GM19351 (cell line): Measurements from ENCODE around the gene SYTL2.
"Not testable (repeated sequence)": the region's sequence is repeated elsewhere in the genome, so short reads cannot be mapped to it uniquely, and the experiment has no call there.

Experiments
- ATAC-seq: cut with Tn5 transposase; IDR thresholded peaks from one replicate; pipeline ENCODE4 v1.9.1; 2021; ENCODE audit warnings: mild to moderate bottlenecking, moderate library complexity; ENCODE audit not compliant: unreplicated experiment

Gene SYTL2

DNA sequence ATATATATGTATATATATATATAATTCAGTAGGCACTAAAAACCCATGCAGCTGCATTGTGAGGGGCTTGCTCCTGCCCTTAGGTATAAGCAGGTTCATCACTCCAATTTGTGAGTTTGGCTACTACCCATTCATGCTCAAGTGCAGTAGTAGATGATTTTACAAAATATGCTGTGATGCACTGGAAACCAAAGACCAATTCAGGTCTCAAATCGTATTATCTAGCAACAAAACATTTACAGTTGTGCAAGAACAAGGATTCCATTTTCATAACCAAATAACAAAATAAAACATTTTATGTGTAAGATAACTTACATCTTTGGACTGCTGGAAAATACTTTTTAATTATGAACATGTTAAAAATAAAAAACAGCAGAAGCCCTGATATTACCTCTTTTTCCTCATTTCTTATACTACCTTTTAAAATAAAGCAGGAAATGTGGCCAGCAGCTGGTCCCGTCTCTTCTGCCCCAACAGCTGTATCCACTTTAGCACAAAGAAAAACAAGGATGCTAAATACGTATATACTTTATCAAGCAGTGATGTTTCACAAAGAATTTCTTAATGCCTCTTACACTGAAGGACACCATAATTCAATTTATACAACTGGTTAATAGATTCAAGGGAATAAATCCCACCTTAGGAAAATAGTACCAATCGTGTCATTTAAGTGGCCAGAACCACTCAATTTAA, 148.8 kb downstream of the SYTL2 start:
- ATAC-seq: no peak

DNA sequence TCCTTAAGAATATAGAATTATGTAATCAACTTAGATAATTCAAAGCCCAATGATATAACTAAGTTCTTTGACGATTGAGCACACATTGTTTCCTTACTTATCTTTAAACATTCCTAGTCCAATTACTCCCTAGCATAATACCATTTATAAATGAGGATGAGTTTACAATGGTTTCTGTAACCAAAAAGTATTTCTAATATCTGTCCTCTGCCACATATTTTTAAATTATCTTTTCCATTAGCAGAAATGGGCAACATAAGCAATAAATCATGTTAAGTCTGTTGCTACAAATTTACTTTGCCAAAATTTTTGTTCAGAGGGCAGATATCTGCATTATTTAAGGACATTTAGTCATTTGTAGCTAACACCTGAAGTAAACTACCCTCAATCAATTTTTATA, 152.8 kb downstream of the SYTL2 start:
- no peak for ATAC-seq

DNA sequence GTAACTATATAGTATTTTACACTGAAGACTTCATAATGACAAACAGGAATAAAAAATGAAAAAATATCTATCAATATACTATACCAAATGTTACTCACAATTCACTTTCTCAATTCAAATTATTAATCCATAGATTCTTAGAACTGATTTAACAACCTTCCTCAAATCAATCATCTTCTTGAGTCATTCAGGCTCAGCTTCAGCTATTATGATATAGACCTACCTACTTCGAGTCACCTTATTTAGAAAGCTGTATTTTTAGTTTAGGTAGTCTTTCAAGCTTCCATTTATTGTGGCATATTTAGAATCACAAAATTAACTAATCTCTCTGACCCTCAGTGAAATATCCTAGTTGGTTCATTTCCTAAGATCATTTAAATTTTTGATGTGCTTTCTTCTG, 154.2 kb downstream of the SYTL2 start:
- no peak for ATAC-seq

DNA sequence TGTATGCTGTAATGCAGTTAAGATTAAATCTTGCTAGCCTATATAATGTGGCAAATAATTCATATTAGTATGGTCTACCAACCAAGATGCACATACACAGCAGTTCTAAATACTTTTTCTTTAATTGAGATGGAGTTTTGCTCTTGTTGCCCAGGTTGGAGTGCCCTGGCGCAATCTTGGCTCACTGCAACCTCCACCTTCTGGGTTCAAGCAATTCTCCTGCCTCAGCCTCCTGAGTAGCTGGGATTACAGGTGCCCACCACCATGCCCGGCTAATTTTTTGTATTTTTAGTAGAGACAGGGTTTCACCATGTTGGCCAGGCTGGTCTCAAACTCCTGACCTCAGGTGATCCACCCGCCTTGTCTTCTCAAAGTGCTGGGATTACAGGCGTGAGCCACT, 156.6 kb downstream of the SYTL2 start:
- not testable (repeated sequence) for ATAC-seq

DNA sequence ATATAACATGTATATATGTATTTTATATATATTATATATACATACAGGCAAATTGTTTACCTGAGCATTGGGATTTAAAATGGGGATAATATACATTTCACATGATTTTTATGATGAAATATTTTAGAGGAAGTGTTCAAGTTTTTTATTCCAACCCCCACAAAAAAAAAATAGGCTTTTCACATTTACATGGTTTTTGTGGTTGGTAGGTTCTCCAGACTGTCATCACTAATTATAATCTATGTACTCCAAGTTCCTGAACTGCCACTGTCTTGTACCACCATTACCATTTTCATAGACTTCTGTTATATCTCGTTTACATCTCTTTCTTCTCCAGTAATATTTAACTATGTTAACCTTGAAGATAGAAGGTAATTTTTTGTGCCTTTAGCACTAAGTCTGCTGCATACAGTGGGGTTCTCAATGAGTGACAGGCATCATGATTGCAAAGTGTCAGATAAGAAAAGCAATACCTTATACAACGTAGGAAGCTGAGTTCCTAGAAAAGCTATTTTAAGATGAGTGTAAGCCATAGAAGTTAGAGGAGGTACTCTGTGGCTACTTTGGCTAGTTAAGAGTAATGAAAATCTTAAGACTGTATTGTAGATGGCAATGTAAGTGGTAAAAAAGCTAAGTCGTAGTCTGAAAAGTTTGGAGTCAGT, 158.0 kb downstream of the SYTL2 start:
- ATAC-seq: no peak

DNA sequence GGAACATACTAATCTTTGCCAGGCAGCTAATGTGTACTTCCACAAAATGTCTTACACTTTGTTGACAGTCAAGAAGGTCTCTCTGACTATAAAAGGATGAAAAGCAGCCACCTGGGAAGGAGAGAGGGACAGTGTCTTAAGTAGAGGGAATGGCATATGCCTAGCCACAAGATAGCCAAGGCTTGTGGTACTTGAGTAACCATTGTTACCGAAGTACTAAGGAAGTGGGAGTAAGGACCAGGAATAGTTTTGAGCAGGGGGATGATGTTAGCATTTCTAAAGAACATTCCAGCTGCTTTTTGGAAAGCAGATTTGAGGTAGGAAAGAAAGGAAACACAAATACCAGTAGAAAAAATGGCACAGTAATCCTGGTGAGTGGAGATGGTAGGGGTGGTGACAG, 159.8 kb downstream of the SYTL2 start:
- no peak for ATAC-seq

DNA sequence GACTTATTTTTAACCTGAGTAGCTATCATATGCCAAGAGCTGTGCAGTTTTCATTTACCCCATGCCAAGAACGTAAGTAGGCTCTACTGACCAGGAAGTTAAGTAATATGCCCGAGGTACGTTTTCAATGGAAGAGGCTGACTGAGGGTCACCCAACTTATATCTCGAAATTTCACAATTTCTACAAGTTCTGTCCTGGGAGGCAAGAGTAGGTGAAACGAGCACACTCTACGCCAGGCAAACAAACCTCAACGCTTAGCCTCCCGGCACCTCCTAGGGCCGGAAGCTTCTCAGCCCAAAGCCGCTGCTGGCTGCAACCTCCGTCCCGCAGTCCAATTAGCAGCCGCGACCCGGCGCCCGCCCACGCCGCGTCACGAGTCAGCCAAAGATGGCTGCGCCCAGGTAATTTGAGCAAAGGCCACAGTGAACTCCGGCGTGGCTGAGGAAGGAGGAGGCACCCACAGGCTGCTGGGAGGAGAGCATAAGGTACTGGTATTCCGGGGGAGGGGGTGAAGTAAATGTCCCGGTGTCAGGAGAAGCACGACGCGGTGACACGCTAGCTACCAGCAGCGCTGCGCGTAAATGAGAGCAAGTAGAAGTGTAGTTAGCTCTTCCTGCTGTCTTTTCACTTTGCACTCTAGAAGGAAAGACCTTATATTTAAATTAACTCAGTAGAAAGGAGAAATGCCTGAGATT, 163.2 kb downstream of the SYTL2 start, which contains the start of gene TMEM126A:
TMEM126A (plus strand) TSS at position 364 of the 696 bp plus-strand sequence. CDS start 2,289 bp downstream, outside the sequence.
- ATAC-seq: peak; percentile 98

DNA sequence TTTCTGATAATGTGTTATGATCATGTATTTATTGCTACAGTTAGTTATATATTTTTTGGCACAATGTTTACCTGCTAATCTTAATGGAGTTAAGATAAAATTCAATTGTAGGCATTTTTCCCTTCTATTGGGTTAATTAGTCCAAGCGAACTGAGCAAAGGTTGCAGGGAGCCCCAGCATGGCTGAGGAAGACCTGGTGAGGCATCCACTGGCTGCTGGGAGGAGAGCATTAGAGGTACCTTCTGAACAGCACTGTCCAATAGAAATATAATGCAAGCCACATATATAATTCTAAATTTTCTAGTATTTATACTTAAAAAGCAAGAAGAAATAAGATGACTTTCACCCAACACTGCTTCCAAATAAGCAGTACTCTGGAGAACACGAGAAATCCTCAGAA, 163.9 kb downstream of the SYTL2 start:
- ATAC-seq: peak; percentile 6
